ENCODE data around the gene AP2A2.

AP2A2 gene

DNA sequence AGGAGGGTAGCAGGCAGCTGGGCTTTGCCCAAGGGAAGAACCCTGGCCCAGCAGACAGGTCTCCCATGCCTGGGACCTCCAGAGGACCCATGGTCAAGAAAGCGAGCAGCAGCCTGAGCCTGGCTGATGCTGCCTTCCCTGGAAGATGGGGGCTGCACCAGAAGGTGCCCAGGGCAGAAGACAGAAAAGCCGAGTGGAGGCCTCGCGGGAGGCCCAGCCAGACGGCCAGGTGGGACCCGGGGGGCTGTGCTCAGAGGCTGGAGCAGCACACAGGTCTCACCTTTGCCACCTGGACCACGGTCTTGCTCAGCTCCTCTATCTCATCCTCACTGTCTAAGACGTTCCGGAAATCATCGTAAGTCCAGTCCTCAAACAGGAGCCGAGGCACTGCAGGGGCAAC, 25.9 kb upstream of the AP2A2 start:
- no peak for DNase-seq

DNA sequence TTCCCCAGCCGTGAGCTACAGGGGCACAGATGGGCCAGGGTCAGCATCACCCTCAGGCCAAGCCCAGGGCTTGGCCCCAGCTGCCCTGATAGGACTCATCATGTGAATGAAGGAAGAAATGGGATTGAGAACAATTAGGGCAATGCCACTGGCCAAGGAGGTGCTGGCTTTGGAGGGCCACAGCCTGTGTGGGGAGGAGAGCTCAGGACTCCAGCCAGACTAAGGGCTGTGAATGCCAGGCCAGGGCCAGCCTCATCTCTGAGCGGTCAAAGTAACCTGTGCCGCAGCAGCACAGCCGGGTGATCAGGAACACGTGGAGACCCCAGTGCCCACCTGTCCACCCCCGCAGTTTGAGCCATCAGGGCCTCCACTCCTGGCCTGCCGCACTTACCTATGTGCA, 25.1 kb upstream of the AP2A2 start:
- no peak for DNase-seq

DNA sequence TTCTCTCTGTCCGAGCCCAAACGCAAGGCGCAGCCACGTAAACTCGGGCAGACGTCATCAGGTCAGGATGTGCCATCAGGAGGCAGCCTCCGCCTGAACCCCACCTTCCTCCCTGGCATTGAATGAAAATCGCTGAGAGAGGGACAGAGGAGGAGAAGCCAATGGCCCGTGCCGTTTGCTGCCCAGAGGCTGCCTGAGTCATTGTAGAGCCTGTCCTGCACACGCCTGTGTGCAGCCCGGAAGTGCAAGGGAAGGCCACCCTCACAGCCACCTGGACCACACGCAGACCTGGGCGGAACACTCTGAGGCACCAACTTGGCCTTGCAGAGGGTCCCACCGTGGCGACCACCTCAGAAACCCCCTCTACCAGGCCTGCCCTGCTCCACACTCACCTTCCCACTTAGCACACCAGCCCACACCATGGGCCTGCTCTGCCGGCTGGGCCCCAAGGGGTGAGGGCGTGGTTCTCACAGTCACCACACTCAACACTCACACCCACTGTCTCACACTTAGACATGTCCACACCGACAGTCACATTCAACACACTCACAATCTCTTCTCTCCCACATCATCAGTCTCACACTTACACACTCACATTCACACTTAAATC, 24.1 kb upstream of the AP2A2 start:
- DNase-seq: no peak

DNA sequence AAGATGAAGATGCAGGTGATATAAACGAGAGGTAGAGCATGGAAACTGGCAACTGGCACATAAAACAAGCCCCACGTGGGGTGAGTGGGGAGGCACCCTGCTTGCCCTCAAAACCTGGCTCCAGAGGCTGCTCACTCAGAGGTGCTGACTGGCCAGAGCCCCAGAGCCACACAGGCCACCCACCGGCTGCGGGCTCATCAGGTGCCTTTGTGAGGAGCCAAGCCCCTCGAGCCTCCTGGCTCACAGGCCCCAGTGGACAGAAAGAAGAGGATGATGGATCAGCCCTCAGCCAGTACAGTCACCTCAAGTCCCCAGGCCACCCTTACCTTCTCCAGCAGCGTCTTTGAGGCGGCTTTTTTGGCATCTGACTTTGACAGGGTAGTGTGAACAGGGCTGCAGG, 21.3 kb upstream of the AP2A2 start:
- no peak for DNase-seq

DNA sequence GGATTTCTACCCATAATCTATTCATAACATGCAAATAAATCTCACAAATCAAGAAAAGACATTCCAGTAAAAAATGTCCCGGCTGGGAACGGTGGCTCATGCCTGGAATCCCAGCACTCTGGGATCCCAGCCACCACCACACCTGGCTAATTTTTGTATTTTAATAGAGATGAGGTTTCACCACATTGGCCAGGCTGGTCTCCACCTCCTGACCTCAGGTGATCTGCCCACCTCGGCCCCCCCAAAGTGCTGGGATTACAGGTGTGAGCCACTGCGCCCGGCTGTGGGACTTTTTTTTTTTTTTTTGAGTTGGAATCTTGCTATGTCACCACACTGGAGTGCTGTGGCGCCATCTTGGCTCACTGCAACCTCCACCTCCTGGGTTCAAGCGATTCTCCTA, 19.7 kb upstream of the AP2A2 start:
- DNase-seq: no peak

DNA sequence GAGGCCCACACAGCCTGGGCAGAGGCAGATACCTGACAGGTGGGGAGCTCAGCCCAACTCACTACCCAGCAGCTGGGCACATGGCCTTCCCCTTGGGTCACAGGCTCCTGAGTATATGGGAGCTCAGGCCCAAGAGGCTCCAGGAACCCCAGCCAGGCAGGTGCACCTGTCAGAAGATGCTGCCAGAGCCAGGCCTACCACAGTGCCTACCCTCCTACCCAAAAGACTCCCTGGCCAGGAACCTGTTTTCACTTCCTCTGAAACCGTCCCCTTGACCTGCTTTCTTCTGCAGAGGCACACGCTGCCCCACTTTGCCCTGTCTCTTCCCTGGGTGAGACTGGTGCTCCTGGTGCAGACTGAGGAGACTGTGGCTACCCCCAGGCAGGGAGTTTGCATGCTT, 18.0 kb upstream of the AP2A2 start:
- no peak for DNase-seq

DNA sequence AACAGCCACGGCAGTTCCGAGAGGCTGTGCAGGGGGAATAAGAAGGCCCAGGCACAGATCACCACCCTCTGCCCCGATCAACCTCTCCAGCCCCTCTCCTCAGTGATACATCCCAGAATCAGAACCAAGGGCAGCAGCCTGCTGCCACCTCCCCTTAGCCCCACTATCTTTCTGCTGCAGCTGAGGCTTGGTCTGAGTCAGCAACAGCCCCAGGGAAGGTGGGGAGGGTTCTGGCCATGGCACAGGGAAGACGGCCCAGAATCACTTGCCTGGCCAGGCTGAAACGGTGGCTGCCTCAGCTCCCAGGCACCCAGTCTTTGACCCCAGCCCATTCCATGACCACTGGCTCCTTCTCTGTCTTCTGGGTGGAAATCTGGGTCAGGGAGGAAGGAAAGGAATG, 17.4 kb upstream of the AP2A2 start:
- peak; percentile 94 for DNase-seq

DNA sequence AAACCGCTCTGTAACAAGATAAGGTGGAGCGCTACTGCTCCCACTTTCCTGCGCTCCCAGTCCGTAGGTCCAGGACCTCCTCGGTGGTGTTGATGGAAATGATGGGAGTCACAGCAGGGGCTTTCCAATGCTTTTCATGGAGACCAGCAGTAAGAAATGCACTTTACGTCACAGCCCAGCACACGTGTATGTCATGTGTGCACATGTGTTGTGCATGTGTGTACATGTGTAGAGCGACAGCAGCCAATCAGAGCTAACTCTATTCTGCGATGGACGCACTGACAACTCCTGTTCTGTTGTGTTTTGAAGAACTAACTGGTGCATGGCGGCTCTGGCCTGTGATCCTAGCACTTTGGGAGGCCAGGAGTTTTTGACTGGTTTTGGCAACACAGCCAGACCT, 16.3 kb upstream of the AP2A2 start:
- no peak for DNase-seq

DNA sequence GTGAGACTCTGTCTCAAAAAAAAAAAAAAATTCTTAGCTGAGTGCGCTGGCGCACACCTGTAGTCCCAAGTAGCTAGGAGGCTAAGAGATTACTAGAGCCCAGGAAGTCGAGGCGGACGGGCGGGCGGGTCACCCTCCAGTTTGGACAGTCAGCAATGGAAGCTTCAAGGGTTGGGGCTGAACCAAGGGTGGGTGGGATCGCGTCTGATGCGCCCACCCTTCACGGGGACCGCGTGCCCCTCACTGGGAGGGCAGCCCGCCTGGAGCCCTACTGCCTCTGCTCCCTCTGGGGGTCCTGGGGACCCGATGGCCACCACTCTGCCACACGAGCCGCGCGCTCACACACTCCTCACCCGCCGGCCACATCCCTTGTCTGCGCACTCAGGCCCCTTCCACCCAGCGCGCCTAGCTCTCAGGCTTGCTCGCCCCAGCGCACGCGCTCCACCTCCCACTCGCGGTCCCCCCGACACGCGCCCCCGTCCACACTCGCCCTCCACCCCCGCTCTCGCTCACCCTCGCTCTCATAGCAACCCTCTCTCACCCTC, 15.6 kb upstream of the AP2A2 start:
- DNase-seq: peak; percentile 27

DNA sequence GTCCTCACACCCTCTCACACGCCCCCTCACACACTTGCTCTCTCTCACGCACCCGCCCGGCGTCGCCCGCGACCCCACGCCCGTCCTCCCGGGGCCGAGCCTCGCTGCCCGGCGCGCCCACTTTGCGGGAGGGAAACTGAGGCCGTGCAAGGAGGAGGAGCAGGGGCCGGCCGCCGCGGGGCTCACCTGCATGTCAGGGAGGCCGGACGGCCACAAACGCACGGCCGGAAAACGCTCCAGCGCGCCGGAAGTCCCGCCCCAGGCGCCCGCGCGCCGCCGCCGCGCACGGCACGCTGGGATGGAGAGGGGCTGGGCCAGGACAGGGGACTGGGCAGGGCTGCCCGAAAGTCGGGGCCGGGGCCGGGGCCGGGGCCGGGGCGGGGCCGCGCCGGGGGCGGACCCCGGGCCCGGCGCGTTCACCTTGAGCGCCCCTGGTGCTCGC, 15.1 kb upstream of the AP2A2 start, which contains the start of gene CHID1:
Gene CHID1, minus strand, starts transcription at position 222 of the 442 bp plus-strand sequence. CDS start 5,994 bp downstream, outside the sequence.
- DNase-seq: peak; percentile 89

DNA sequence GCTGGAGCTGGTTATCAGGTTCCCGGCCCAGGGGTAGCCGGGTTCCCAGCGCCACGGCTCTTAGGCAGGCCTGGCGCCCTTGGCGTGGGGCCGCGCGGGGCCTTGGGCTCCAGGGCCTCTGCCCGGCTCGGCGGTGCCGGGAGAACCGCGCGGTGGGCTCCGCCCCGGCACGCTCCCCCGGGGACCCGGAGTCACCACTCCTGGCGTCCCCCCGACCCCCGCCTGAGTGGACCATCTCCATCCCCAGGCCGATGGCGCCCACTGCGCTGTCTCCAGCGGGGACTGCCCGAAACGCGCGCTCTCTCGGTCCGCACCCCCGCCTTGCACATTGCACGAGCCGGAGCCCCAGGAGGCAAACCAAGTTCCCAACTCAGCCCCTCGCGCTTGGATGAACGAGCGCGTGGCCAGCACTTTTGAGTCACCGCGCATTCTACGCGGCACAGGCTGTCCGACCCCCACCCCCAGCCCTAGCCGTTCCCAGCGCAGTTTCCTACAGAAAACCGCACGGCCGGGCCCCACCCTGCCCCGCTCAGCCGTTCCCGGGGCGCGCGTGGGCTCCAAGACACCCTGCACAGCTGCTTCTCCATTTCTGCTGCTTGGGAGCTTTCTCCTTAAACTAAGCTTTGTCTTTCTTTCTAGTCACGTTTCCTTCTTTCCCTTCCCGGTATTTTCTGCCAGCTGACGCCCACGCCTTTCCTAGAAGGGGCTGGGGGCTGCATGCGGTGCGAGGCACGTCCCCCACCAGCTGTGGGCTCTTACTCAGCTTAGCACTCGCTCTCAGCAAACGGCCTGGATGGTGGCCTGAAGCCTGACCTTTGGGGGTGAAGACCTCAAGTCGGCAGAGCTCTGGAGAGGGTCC, 14.4 kb upstream of the AP2A2 start:
- DNase-seq: peak; percentile 82

DNA sequence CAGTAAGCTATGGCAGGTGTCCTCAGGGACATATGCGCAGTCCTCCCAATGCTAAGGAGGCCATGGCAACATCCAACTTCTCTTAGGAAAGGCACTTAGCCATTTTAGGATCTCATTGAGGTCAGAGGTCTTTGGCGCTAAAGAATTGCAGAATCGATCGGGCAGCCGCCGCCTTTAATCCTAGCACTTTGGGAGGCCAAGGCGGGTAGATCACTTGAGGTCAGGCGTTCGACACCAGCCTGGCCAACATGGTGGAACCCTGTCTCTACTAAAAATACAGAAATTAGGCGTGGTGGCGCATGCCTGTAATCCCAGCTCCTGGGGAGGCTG, 13.8 kb upstream of the AP2A2 start:
- DNase-seq: no peak

DNA sequence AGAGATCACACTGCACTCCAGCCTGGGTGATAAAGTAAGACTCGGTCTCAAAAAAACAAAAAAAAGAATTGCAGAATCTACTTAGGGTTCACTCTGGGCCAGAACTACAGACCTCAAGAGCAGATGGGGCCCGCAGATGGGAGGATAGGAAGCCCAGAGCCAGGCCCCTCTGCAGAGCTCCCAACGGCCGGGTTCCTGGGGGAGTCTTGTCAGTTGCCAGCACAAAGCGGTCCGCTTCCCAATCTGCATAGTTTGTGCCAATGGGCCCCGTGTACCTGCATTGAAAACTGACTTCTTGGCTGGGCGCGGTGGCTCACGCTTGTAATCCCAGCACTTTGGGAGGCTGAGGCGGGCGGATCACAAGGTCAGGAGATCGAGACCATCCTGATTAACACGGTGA, 13.4 kb upstream of the AP2A2 start:
- peak; percentile 49 for DNase-seq

DNA sequence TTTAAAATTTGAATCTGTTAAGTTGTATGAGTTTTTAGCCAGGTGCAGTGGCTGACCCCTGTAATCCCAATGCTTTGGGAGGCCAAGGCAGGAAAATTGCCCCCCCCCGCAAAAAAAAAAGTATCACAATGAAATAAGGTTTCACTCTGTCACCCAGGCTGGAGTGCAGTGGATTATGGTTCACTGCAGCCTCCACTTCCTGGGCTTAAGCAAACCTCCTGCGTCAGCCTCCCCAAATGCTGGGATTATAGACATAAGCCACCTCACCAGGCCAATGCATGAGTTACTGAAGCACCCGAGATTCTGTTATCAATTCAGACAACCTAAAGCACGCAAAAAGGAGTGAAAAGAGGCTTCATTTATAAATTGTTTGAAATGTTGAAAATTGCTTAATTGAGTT, 12.6 kb upstream of the AP2A2 start:
- DNase-seq: no peak

DNA sequence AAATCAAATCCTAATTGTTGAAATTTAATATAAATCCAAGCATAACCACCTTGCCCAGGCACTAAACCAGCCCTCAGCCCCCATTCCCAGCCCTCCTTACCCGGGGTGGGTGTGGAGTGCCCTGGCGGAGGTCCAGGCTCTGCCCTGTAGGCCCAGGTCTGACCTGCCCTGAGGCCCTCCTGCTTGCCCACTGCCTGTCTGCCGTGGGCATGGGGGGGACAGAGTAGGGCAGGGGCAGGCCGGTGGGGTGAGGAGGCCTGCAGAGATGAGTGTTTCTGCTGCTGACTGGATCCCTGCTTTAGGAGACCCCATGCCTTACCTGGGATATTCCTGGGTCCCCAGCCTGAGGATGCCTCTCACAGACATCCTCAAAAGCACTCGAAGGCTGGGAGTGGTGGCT, 11.5 kb upstream of the AP2A2 start:
- peak; percentile 10 for DNase-seq

DNA sequence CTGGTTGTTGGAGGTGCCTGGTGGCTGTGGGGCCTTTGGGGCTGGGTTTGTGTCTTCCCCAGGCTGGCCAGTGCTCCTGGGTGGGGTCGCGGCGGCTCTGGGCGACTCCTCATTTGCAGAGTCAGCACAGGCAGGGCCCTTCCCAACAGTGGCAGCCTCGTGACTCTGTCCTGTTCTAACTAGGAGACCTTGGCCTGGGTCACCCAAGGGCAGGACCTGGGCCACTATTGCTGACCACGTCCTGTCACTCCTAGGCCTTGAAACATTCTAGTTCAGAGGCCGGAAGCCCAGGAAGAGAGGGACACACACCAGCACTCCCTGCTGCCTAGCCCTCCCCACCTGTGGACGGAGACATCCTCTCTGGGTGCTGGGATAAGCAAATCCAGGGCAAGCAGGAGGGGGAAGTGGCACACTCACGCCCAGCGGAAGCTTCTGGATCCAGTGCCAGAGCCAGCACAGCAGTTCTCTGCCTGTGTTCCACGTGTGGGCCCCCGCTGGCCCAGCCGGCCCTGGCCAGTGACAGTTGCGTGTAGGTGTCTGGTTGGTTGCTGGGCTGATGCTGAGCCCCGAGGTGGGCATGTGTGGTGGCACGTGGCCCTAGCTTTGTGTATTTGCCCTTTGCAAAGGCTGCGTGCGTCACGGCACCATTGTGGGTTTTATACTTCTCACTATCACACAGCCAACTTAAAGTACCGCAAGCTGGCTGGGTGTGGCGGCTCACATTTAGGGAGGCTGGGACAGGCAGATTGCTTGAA, 10.7 kb upstream of the AP2A2 start:
- peak; percentile 92 for DNase-seq

DNA sequence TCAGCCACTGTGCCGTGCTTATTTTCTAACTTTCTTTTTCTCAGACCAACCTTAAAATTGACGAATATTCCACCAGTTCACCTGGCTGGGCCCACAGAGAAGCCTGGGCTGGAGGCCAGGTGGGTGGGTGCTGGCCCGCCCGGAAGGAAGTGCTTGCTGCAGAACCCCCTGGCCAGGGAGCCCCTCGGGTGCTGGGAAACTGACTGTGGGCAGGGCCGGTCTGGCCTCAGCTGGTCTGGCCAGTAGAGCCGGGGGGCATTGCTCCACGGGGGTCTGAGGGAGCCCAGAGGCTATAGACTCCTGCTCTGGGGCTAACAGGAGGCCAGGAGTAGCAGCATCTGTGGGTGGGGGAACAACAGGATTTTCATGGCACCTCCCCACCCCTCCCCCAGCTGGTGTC, 8.2 kb upstream of the AP2A2 start:
- no peak for DNase-seq

DNA sequence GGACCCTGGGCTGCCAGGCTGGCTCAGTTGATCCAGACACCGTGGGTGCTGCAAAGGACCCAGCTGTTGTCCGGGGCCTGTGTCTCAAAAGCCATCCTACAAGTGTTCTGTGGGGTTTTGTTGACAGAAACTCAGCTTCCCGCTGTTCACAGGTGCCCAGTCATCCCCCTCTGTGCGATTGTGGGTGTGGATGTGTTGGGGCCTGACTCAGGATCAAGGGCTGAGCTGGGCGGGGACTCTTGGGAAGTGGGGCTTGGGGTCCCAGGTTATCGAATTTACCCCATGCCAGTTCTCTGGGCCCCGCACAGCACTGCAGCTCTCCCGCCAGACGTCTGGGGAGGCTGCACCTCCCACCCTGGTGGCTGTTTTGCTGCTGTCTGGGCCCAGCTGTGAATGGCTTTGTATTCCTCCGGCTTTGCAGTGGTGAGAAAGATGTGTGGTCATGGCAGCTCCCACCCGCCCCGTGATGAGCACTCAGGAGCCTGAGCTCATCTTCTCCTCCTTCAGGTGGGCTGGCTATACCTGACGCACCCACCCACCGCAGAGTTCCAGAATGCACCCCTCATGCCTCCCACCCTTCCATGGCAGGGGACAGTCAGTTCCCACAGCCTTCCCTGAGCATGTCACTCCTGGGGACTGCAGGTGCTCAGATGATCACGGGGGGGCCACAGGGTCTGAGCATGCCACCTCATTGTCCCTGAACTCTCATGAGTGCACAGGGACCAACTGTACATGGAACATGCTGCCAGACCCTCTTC, 3.6 kb upstream of the AP2A2 start:
- no peak for DNase-seq

DNA sequence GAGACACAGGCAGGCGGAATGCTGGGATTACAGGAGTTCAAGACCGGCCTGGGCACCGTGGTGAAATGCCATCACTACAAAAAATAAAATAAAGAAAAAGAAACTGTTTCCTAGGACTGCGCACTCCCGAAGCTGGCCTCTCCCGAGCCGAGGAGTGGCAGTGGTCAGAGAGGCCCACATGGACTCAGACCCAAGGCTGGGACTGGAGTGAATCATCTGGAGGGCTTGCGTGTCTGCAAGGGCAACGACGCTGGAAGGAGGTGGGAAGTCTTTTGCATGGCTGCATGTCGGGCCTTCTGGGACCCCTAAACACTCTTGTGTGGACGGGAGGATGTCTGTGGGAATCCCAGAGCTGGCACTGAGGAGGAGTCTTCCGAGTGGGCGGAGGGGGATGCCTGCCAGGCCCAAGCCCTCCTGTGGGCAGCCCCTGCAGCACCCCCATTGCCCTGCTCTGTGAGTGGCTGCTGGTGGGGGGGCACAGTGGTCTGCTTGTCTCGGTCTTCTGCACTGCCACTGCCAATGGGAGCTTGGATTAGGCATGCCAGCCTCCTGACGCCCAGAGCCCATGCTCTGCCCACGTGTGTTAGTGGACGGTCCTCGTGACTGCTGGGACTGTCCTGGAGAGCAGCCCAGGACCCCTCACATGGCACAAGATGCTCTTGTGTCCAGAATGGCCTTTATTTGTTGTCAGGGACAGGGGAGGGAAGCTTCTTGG, 1.8 kb upstream of the AP2A2 start:
- no peak for DNase-seq

DNA sequence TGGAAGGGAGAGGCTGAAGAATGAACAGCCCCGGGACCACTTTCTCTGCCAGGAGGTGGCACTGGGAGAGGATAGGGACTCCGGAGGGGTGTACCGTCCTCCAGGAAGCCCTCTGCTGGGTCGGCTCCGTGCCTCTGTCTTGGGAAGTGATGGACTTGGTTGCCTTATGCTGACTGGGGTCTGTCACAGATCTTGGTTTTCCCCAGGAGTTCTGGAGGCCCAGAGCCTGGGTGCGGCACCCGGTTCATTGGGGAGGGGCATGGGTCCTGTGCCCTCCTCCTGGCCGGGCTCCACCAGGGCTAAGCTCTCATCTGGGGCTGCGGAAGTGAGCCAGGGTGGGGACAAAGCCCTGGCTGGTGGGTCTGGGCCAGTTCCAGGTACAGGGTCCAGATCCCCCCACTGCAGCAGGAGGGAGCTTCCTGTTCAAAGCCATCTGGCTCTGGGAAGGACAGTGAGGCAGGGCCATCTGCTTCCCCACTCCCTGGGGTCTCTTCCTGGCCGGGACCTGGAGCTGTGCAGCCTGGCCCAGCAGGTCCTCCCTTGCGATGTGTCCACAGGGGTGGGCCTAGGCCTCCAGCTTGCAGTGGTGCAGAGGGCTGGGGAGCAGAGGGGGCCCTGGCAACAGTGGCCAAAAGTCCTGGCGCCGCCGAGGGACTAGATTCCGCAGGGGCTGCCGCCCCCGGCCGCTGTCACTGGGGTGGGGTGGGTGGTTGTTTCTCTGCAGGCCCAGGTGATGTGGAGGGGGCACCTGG, 1.1 kb upstream of the AP2A2 start:
- DNase-seq: no peak

DNA sequence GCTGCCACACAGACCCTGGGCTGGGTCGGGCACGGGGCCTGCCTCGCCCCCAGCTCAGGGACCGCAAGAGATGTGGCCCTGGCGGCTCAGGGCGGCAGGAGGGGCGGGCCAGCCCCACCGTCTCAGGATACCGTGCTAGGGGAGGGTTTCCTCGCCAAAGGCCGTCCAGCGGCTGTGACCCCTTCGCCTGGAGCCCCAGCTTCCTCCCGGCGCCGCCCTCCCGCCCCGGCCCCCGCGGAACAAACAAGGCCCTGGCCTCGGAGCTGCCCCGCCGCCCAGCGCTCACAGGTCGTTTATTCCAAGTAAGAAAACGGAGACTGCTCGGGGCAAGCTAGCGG, 543 bp upstream of the AP2A2 start:
- no peak for DNase-seq
